G401.6 (cell line): Measurements from ENCODE around the gene OR9Q2.
"Not testable (repeated sequence)": the region's sequence is repeated elsewhere in the genome, so short reads cannot be mapped to it uniquely, and the experiment has no call there.

Source experiments
- FAIRE-seq: peaks from 2 replicates; lab custom pipeline; 2012; peaks lifted over from hg19 to GRCh38; lab: Jason Lieb, UNC

OR9Q2 gene

GRCh38 chr11:58188770-58189169 lies at the start of gene OR9Q2:
OR9Q2 (plus strand) TSS chr11:58189070; CDS start chr11:58190491, 1,421 bp downstream.
- no peak for FAIRE-seq

GRCh38 chr11:58142761-58143160 lies 46.1 kb upstream of the OR9Q2 start:
- no peak for FAIRE-seq

DNA sequence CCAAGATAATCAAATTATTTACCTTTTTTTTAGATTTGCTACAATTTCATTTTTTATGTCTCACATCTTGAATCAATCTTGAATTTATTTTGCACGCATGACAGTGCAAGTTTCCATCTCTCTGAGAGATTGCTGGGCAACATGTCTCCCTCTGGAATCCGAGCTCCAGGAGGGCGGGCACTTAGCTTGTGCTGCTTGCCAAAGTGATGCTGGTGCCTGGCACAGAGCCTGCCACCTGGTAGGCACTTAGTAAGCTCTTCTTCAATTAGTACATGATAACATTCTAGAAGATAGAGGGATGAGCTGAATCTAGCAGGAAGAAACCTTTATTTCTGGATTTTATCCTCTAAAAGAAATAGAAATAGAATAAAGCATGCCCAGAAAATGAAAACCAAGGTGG lies 36.1 kb upstream of the OR9Q2 start:
- no peak for FAIRE-seq

DNA sequence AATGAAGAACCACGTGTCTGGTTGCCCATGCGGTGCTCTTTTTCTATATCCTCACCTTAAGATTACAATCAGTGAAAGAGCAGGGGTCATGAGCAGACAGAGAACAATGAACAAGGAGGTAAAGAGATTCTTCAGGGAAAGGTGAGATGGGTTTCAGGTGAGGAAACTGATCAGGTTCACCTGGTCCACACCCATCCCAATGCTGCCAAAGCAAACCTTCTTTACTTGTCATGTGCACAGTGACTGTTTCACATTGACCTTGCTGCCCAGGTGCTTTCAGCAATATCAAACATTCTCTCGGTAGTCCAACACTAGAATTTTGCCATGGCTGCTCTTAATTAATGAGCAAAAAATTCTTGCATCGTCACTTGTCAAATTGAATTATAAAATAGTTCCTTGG lies 24.5 kb upstream of the OR9Q2 start:
- FAIRE-seq = no peak

- FAIRE-seq = no peak
These were observed 23.9 kb upstream of the OR9Q2 start for GRCh38 chr11:58164990-58165389.

DNA sequence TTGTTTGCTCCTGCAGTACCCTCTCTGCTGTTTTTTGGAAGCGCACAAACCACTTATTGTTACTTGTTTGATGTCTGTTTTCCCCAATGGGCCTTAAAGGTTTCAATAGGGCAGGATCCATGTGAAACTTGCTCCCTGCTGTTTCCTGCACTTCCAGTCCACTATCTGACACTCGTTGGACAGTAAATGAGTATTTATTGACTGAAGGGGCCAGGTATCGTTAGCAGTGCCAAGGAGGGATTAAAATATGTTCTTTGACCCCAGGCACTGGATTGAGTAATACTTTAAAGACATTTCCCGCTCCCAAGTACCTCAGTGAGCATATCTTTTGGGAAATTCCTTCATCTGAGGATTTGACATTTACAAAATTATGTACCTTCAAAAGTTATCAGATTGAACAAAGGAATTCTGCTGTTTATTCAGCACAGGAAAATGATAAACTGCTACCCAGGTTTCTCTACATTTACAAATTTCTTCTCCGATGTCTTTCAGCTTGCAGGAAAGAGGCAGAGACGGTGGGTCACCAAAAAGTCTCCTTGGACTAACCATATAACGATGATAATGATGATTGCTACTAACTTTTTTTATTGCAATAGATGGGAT lies 23.3 kb upstream of the OR9Q2 start:
- FAIRE-seq = no peak

- FAIRE-seq = no peak
These were observed 11.3 kb upstream of the OR9Q2 start for GRCh38 chr11:58177409-58178054.

GRCh38 chr11:58178444-58178843 lies 10.4 kb upstream of the OR9Q2 start:
- no peak for FAIRE-seq

DNA sequence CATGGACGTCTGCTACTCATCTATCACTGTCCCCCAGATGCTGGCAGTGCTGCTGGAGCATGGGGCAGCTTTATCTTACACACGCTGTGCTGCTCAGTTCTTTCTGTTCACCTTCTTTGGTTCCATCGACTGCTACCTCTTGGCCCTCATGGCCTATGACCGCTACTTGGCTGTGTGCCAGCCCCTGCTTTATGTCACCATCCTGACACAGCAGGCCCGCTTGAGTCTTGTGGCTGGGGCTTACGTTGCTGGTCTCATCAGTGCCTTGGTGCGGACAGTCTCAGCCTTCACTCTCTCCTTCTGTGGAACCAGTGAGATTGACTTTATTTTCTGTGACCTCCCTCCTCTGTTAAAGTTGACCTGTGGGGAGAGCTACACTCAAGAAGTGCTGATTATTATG lies 9.2 kb upstream of the OR9Q2 start:
- no peak for FAIRE-seq

DNA sequence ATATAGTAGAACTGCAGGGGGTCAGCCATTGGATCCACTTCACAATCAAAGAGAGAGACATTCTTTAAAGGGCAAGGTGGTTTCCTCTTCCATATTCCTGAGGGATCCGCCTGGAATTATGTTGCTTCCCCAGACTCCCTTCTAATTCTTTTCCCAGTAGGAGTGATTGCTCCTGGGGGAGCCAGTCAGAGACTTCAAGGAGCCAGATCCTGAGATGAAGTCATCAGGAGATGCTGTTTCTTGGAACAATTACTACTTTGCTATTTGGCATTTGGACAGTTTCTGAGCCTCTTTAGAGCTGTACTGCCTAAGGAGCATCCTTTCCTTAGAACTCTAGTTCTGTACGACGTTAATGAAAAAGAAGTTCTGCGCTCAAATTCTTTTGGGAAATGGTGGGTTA lies 1.9 kb upstream of the OR9Q2 start:
- no peak for FAIRE-seq

- FAIRE-seq = no peak
These were observed 3.4 kb downstream of the OR9Q2 start for GRCh38 chr11:58192229-58192628.

GRCh38 chr11:58193391-58193790 lies 4.5 kb downstream of the OR9Q2 start:
- FAIRE-seq = no peak

GRCh38 chr11:58195939-58196338 lies 7.1 kb downstream of the OR9Q2 start:
- FAIRE-seq = no peak

GRCh38 chr11:58199271-58199670 lies 10.4 kb downstream of the OR9Q2 start:
- no peak for FAIRE-seq

DNA sequence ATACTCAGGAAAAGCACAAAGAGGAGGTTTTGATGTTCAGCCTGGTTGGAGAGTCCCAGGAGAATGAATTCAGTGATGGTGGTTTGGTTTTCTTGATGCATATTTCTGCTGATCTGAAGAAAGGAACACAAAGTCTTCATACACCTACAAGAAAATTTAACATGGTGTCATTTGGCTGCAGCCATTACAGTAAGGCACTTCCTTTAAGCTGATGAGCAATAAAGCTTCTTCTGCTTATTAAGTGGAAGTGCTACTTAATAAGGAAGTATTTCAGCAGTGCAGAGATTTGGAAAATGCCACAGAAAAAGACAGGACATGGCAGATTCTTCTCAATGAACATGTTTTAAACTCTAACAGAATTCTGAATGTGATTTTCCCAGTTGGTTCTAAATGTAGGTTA lies 15.2 kb downstream of the OR9Q2 start, which contains the start of gene OR1S2:
Gene OR1S2, minus strand, starts transcription at position 101 of the 400 bp plus-strand sequence. Its CDS starts 0 bp downstream, at position 101.
- FAIRE-seq = no peak

DNA sequence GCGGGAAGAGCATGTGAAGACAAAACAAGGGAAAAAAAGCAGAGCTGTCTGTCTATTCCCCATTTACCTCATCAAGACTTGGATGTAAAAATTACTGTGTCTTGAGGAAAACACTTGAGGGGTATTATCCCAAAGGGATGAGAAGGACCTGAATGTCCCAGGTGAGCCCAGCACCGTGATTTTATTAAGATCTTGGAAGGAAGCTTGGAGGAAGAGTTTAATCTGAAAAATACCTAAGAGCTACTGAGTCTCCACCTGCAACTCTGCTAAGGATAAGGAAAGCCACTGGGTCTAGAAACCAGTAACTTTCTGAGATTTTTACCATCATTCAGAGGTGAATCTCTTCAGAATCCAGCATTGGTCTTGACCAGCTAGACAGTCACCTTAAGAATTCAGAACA lies 23.6 kb downstream of the OR9Q2 start, which contains the start of gene OR1S1:
Gene OR1S1, plus strand, starts transcription at position 301 of the 400 bp plus-strand sequence.
- FAIRE-seq = not testable (repeated sequence)

DNA sequence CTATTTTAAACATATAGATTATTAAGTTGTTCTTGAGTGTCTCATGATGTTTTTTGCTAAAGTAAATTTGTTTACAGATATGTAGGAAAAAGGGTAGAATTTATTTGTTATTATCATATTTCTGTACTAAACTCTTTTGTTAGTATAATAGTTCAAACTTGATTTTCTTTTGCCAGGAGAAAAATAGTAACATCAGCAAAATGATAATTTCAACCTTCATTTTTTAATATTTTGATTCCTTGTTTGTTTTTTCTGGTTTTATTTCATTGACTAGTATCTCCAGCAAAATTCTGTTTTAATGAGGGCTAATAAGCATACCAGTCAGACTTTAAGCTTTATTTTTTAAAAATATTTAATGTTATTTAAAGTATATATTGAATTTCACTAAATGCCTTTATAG lies 27.6 kb downstream of the OR9Q2 start:
- FAIRE-seq = peak; percentile 37

DNA sequence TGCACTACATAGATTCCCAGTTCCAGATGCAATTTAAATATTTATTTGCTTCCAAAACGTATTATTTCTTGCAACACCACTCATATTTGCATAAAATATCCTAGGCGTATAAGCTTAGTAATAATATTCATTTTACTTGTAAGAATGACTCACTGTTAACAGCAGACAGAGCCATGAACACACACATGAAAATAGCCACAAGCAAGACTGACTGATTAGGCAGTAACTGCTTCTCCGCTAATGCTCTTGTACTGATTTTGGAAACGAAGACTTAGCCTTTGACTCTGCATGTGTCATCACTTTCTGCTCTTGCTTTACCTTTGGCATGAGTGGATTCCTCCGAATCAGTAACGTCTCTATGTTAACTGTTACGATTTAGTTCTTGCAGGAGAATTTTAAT lies 33.9 kb downstream of the OR9Q2 start:
- FAIRE-seq = no peak

- no peak for FAIRE-seq
These were observed 39.2 kb downstream of the OR9Q2 start for GRCh38 chr11:58227956-58228615.
